Bronchial epithelial cell (primary cell): ENCODE data around the gene GPSM1. TPM values are rescaled to one million over a fixed set of nuclear protein-coding genes. Genes with fewer than 3 reads are reported as not detected.

Experiments
- DNase-seq: peaks from one replicate; pipeline ENCODE4 v3.0.0-alpha.2; 2010; ENCODE audit warnings: low read depth
- FAIRE-seq: peaks from 2 replicates; lab custom pipeline; 2011; peaks lifted over from hg19 to GRCh38; lab: Jason Lieb, UNC
- H3K27me3 ChIP-seq: 2 replicates; pipeline ENCODE4 v1.5.1; 2011; ENCODE audit warnings: low read length; ENCODE audit not compliant: control insufficient read depth, insufficient read depth
- H3K36me3 ChIP-seq: 2 replicates; pipeline ENCODE4 v1.5.1; 2011; ENCODE audit warnings: low read length; ENCODE audit not compliant: control insufficient read depth, insufficient read depth
- H3K4me3 ChIP-seq: 2 replicates; pipeline ENCODE4 v1.5.1; 2011; ENCODE audit warnings: mild to moderate bottlenecking, low read depth, low read length, control low read depth
- CTCF ChIP-seq: IDR thresholded peaks from 2 replicates; pipeline ENCODE4 v1.5.1; 2011; ENCODE audit warnings: mild to moderate bottlenecking, moderate library complexity, low read length, control low read depth, inconsistent platforms; ENCODE audit not compliant: insufficient read depth, severe bottlenecking
- total RNA-seq: library from RNA; depleted of rRNA; stranded (reverse); fragments of >200 nt; gene quantifications from 2 replicates; pipeline ENCODE4 v1.2.1, GENCODE V29; 2014

The GPSM1 gene
- total RNA-seq, 1 donor from 2014 or later: 13.4 TPM

- TF ChIP-seq CTCF: no peak
- peak; percentile 9 for DNase-seq
- Histone ChIP-seq H3K36me3 (no peaks in the 10 kb centered on the region), H3K27me3 (no peaks in the 10 kb centered on the region), H3K4me3 (no peak overlapping the region)
- FAIRE-seq: no peak
Measured at GRCh38 chr9:136311051-136312008, 16.0 kb upstream of the GPSM1 start.

DNA sequence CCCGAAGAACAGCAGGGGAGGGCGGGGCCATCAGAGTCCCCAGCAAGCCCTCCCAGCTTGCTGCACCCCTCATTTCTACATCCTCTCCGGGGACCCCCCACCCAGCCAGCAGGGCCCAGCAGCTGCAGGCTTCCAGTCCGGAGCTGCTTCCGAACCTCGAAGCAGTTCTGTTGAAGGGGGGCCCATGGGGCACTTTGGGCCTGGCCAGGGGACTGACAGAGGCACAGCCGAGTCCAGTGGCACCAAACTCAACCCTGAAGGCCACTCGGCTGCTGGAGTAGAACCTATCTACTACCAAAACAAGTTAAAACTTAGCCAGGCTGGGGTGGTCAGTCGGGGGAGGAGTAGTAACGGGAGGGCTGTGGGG is 15.3 kb upstream of the GPSM1 start:
- Histone ChIP-seq H3K4me3 (no peak overlapping the region), H3K36me3 (no peaks in the 10 kb centered on the region), H3K27me3 (no peaks in the 10 kb centered on the region)
- DNase-seq (no peak), FAIRE-seq (no peak)
- TF ChIP-seq CTCF: no peak

DNA sequence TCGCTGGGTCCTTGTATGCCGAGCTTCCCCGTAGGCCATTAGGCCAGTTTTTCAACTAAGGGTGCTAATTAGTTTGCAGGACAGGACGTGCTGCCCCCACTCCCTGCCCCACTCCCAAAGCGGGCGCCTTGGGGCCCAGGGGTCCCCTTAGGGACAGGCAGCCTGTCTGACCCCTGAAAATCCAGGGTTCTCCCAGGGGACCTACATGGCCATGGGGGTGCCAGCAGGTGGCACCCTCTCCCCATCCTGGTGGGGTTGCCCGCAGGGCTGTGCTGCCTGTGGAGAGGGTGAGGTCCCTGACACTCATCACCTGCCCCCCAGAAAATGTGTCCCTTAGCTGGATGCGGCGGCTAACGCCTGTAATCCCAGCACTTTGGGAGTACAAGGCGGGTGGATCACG is 14.9 kb upstream of the GPSM1 start:
- Histone ChIP-seq H3K4me3 (no peak overlapping the region), H3K27me3 (no peaks in the 10 kb centered on the region), H3K36me3 (no peaks in the 10 kb centered on the region)
- FAIRE-seq: no peak
- TF ChIP-seq CTCF: peak; percentile 78
- peak; percentile 25 for DNase-seq

- TF ChIP-seq CTCF: no peak
- no peaks in the 10 kb centered on the region for H3K27me3 ChIP-seq
- no peaks in the 10 kb centered on the region for H3K36me3 ChIP-seq
- FAIRE-seq: no peak
- H3K4me3 ChIP-seq: no peak overlapping the region
- DNase-seq: no peak
Measured at GRCh38 chr9:136313111-136314055, 14.0 kb upstream of the GPSM1 start.

DNA sequence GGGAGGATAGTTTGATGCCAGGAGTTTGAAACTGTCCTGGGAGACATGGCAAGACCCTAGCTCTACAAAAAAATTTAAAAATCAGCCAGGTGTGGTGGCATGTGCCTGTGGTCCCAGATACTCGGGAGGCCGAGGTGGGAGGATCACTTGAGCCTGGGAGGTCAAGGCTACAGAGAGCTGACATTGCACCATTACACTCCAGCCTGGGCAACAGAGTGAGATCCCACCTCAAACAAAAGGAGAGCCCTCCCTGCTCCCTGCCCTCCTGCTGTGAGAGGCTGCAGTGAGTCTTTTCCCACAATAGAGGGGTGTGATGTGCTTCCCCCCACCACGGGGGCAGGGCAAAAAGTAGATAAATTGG is 13.3 kb upstream of the GPSM1 start:
- DNase-seq: no peak
- H3K27me3 ChIP-seq: no peaks in the 10 kb centered on the region
- TF ChIP-seq CTCF: no peak
- no peak for FAIRE-seq
- H3K4me3 ChIP-seq: no peak overlapping the region
- no peaks in the 10 kb centered on the region for H3K36me3 ChIP-seq
